NCI-H1436 treated with DMSO at 0.1 percent for 48 hours (cell line): ENCODE results near the gene CCDC106.

Experiments
- DNase-seq: peaks from one replicate; lab custom pipeline; 2025; lab: John Stamatoyannopoulos, UW

The CCDC106 gene

GRCh38 chr19:55637534-55637933, 10.5 kb upstream of the CCDC106 start:
- DNase-seq, result no peak

DNA sequence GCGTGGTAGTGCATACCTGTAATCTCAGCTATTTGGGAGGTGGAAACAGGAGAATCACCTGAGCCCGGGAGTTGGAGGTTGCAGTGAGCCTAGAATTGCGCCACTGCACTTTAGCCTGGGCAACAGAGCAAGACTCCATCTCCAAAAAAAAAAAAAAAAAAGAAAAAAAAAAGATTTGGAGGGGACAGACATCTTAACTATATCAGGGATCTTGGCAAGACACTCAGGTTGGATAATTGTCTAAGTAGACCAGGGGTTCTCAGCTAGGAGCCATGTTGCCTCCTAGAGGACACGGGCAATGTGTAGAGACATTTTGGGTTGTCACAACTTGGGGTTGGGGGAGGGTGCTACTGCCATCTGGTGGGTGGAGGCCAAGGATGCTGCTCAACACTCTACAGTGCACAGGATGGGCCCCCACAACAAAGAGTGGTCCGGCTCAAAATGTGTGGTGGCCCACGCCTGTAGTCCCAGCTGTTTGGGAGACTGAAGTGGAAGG, 9.1 kb upstream of the CCDC106 start:
- no peak for DNase-seq

DNA sequence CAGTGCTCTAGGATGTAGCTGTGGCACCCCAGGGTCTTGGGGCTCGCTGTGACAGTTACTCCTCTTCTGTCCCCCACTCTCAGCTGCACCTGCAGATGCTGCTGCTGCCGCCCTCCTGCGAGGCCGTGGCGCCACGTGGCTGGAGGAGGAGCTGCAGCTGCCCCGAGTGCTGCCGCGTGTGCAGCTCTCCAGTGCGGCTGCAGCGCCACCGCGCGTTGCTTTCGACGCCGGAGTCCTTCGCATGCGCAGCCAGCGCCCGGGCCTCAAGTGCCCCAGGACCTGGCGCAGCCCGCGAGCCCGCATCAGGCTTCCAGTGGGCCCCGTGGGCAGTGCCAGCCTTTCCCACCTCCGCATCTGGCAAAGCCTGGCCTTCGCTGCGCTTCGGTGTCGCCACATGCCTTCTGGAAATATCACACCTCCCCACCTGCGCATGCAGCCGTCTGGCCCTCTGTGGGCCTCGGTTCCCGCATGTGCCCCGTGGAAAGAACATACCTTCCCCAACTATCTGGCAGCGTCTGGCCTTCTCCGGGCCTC, 7.9 kb upstream of the CCDC106 start:
- no peak for DNase-seq

- no peak for DNase-seq
Measured at GRCh38 chr19:55640577-55641425, 7.2 kb upstream of the CCDC106 start, which contains the start of gene ZNF580. ZNF580 (plus strand) TSS chr19:55641002; CDS start chr19:55642509, 1,507 bp downstream.

DNA sequence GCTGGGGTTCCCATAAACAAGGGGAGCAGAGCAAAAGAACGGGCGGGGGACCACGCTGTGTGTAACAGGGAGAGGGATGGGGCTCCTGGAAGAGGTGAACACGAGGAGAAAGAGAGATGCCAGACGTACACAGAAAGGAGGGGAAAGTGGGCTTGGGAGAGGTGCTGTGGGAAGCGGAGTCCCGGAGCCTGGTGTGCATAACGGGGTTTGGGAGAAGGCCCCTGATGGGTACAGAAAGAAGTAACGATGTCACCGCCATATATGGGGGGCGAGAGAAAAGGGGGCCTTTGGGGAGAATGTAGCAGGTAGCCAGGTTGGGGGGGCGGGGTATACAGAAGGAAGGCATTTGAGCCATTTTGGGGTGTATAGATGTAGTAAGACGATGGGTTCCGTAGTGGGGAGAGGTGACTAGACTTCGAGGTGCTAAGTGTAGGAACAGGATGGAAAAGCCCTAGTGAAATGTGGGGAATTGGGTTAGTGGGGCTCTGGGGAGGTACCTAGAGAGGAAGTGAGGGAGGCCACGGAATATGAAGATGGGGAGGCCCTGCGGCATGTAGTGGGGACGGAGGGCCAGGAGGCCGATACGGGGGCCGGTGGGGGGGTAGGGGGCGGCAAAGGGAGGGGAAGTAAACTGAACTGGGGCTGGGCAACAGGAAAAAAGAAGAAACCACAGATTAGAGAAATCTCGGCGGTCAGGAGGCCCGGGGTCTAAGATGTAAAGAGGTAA, 6.4 kb upstream of the CCDC106 start:
- no peak for DNase-seq

GRCh38 chr19:55642153-55643002, 5.6 kb upstream of the CCDC106 start:
- DNase-seq, result no peak

GRCh38 chr19:55643003-55643886, 4.8 kb upstream of the CCDC106 start, which contains the start of gene ZNF581:
ZNF581 (plus strand) TSS chr19:55643649; CDS start chr19:55644572, 923 bp downstream.
- DNase-seq, result no peak

- DNase-seq, result no peak
Measured at GRCh38 chr19:55643887-55644176, 4.2 kb upstream of the CCDC106 start.

GRCh38 chr19:55644191-55644833, 3.7 kb upstream of the CCDC106 start:
- DNase-seq, result no peak

GRCh38 chr19:55644842-55645511, 3.0 kb upstream of the CCDC106 start:
- no peak for DNase-seq

DNA sequence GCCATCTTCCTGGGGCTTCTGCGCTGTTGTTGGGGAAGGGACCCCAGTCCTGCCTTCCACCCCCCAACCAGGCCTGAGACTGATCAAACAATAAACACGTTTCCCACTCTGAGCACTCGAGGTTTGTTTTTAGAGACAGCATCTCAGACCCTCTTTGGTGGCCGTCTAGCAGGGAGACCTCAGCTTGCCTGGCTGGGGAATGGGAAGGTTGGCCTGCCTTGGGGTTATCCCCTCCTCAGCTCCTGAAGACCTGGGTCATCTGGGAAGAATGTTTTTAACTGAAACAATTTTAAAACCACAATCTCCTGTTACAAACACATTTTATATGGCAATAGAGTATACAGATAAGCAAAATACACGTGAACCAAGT, 2.5 kb upstream of the CCDC106 start:
- no peak for DNase-seq

DNA sequence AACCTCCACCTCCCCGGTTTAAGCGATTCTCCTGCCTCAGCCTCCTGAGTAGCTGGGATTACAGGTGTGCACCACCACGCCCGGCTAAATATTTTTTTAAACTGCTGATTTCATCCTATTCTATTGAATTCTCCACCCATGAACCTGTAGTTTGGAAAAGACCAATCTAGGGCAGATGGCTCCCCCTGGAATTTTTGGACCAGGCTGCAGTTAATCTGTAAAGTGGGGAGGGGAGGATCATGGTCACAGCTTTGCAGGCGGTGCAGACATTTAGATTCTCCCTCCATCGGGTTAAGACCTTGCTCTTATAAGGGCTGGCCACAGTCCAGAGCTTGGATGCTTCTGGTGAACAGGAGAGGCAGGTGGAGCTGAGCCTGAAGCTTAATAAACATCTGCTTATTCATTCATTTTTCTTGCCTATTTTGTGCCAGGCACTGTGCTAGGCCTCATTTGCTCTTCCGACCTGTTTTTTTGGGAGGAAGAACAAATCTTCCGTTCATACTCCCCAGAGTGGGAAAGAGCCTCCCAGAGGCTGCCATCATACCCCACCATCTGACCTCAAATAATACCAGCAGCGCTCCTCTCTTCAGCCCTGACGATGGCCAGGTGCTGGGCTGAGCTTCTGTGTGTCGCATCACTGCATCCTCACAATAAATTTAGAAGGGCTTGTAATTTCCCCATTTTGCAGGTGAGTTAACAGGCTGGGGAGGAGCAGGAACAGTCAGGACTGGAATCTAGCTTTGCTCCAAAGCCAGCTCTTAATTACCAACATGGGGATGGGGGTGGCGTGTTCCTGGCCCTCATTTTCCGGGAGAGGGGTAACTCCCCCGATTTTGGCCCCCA, 902 bp upstream of the CCDC106 start:
- no peak for DNase-seq

DNA sequence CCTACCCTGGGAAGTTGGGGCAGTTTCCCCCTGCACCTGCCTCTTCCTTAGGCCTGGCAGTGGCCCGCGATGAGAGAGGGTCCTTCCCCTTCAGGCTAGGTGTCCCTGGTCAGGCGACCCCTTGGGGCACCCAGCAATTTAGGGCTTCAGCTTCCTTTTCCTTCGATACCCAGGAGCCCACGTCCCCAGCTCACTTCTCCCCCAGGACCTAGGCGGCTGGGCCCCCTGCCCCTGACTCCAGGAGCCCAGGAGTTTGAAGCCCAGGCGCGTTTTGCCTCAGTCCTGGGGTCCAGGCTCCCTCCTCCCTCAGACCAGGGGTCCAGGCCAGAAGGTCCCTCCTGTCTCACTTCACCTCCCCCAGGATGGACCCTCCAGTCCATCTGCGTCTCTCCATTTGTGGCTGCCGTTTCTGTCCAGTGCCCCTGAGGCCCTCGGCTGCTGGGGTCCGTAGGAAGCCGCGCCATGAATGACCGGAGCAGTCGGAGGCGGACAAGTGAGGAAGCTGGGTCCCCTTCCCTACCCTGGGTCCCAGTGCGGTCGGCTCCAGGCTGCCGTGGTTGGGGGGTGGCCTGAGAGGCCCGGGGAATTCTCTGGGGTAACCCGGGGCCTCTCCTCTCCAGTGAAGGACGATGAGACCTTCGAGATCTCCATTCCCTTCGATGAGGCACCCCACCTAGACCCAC, 714 bp downstream of the CCDC106 start:
- DNase-seq, result no peak

DNA sequence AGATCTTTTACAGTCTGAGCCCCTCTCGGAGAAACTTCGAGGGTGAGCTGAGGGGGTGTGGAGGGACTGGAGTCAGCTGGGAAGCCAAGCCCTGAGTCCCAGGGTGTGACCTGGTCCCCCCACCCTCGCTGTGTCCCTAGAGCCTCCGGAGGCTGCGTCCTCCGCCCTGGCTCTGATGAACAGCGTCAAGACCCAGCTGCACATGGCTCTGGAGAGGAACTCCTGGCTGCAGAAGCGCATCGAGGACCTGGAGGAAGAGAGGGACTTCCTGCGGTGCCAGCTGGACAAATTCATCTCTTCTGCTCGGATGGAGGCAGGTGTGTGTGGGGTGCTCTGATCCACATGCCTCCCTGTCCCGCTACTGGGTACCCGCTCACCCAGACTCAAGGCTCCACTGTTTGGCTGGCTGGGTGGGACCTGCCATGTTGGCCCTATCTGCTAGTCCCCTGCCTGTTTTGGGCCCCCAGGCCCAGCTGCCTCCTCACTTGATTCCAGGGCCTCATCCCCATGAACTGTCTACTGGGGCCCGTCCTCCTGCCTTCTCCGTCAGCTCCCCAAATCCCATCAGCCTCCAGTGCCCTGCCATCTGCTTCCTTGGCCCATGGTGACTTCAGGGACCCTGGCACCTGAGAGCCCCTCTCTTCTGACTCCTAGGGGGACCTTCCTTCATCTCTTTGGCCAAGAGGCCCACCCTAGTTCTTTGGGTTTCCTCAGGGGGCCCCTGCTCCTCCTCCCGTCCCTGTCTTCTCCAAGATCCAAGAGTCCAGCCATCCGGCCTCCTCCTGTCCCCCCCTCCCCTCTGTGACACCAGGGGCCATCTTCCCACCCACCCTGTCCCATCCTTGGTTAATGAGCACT, 1.5 kb downstream of the CCDC106 start:
- no peak for DNase-seq

DNA sequence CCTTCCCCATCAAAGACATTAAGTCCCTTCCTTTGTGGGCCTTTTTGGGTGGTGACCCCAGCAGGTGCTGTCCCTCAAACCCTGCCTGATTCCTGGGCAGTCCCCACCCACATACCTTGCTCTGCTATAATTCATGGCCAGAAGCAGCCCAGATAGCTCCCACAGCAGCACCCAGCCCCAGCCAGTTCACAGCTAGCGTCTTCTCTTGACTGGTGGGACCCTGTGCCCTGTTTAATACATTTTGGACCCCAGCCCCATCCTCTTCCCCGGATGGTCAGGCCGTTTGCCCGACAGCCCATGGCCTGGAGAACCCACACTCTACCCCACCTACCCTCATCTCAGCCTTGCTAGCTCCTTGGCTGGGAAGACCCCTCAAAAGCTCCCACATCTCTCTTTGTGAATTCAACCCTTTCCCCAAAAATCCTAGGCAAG, 2.1 kb downstream of the CCDC106 start:
- DNase-seq, result no peak

DNA sequence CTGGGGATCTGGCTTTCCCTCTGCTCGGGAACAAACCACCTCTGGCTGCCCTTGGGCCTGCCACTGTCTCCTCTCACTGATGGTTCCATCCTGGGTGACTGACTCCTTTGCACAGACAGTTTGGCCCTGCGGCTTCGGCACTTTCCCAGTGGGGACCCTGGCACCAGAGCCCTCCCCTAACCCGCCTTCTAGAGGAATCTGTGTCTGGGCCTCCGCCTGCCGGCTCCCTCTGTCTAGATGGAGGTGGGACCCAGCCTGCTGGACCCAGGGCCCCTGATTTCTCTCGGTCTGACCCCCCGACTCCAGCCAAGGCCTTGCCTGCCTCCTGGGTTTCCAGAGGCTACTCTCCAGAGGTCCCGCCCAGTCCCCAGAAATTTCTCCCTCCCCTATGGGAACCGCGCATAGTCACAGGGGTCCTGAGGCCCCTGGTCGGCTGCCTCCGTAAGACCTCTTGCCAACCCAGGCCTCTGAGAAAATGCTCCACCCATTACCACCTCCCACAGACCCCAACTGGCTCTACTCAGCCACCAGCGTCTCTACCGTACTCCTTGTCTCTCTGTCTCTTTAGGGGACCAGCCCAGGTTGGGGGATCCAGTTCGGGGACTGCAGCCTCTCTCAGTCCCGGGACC, 2.7 kb downstream of the CCDC106 start:
- DNase-seq, result no peak

- no peak for DNase-seq
Measured at GRCh38 chr19:55651236-55651635, 3.2 kb downstream of the CCDC106 start.
